Caco-2 (cell line): Measurements from ENCODE around the gene MOB3C. TPM values are rescaled to one million over a fixed set of nuclear protein-coding genes. Genes with fewer than 3 reads are reported as not detected.

Experiments
- BruUV-seq: library from RNA; stranded (reverse); fragments of 400-500 nt; replicated peaks from 2 replicates; lab custom pipeline; 2021; lab: Mats Ljungman, UMichigan
- CTCF ChIA-PET: fragments of 300-600 bp; sonication (Branson Sonifier 250); formaldehyde crosslinking; loops from one replicate; lab custom pipeline; 2022; ENCODE audit warnings: antibody characterized with exemption; lab: Charles Lee
- POLR2A ChIA-PET: fragments of 300-600 bp; sonication (Branson Sonifier 250); formaldehyde crosslinking; loops from one replicate; lab custom pipeline; 2022; ENCODE audit warnings: antibody characterized with exemption; lab: Charles Lee
- DNase-seq, 2 experiments: peaks; one replicate each; pipeline versions ENCODE4 v3.0.0 to v3.0.0-alpha.2; 2020 to 2022
- H3K27me3 ChIP-seq: replicated peaks from 2 replicates; pipeline ENCODE4 v1.6.0; 2011; ENCODE audit warnings: low read length; ENCODE audit not compliant: control insufficient read depth, insufficient read depth
- H3K36me3 ChIP-seq: 2 replicates; pipeline ENCODE4 v1.5.1; 2011; ENCODE audit warnings: low read length; ENCODE audit not compliant: control insufficient read depth, insufficient read depth
- H3K4me1 ChIP-seq: fragments of 250-450 bp; sonication (Bioruptor Pico); 2 replicates; pipeline ENCODE4 v1.5.1; 2020; ENCODE audit warnings: mild to moderate bottlenecking
- H3K4me3 ChIP-seq: 2 replicates; pipeline ENCODE4 v1.5.1; 2011; ENCODE audit warnings: low read depth, mild to moderate bottlenecking, control low read depth, low read length
- H3K9me3 ChIP-seq: fragments of 250-450 bp; sonication (Bioruptor Pico); 2 replicates; pipeline ENCODE4 v1.5.1; 2020; ENCODE audit warnings: mild to moderate bottlenecking, moderate library complexity
- H3K27ac Mint-ChIP-seq: one replicate; pipeline ENCODE4 v1.8.0; 2022; ENCODE audit warnings: mixed read lengths; ENCODE audit not compliant: unreplicated experiment
- H3K27me3 Mint-ChIP-seq: one replicate; pipeline ENCODE4 v1.8.0; 2022; ENCODE audit warnings: mixed read lengths; ENCODE audit not compliant: insufficient read depth, unreplicated experiment
- H3K36me3 Mint-ChIP-seq: one replicate; pipeline ENCODE4 v1.8.0; 2022; ENCODE audit warnings: mild to moderate bottlenecking, mixed read lengths; ENCODE audit not compliant: insufficient read depth, unreplicated experiment
- H3K4me1 Mint-ChIP-seq: one replicate; pipeline ENCODE4 v1.8.0; 2022; ENCODE audit warnings: low read depth, mixed read lengths; ENCODE audit not compliant: unreplicated experiment
- H3K4me3 Mint-ChIP-seq: one replicate; pipeline ENCODE4 v1.8.0; 2022; ENCODE audit warnings: mild to moderate bottlenecking, moderate library complexity, mixed read lengths; ENCODE audit not compliant: unreplicated experiment
- H3K9me3 Mint-ChIP-seq: one replicate; pipeline ENCODE4 v1.8.0; 2022; ENCODE audit warnings: mixed read lengths; ENCODE audit not compliant: unreplicated experiment
- CTCF ChIP-seq, 2 experiments: fragments of 200-600 bp in 1 of 2; IDR thresholded peaks; 1 replicate in 1 of 2; 2 replicates in 1 of 2; pipeline versions ENCODE4 v1.5.1 to v1.8.0; 2011 to 2022; ENCODE audit warnings: antibody characterized with exemption in 1 of 2, control low read depth in 1 of 2, inconsistent platforms in 1 of 2, low read depth in 1 of 2, low read length in 1 of 2, mild to moderate bottlenecking in 1 of 2, moderate library complexity in 1 of 2; ENCODE audit not compliant: insufficient read depth in 1 of 2, severe bottlenecking in 1 of 2, unreplicated experiment in 1 of 2
- intact Hi-C: fragments of 100-400 bp; cut with micrococcal nuclease; formaldehyde crosslinking; loops from one replicate; pipeline ENCODE4 v1.10.0; 2022; ENCODE audit not compliant: unreplicated experiment
- total RNA-seq: library from RNA; stranded (reverse); gene quantifications from 2 replicates; pipeline ENCODE4 v1.2.3, GENCODE V29; 2022

Gene MOB3C
- total RNA-seq, 1 experiment from 2014 or later, result 1.6 TPM

GRCh38 chr1:46612937-46613660, 3.5 kb downstream of the MOB3C start:
- no peaks in the 10 kb centered on the region for H3K36me3 ChIP-seq
- H3K9me3 Mint-ChIP-seq, result no peaks in the 10 kb centered on the region
- H3K4me1 Mint-ChIP-seq, result peaks cover 13% of the 10 kb centered on the region
- H3K27ac Mint-ChIP-seq, result no peak overlapping the region
- H3K36me3 Mint-ChIP-seq, result peaks cover 6% of the 10 kb centered on the region
- H3K9me3 ChIP-seq, result no peaks in the 10 kb centered on the region
- BruUV-seq, result no TSS peak
- intact Hi-C loops, result no loop called here
- no peak overlapping the region for H3K4me3 ChIP-seq
- no peak overlapping the region for H3K4me3 Mint-ChIP-seq
- POLR2A ChIA-PET, result no interaction called here
- H3K4me1 ChIP-seq, result no peaks in the 10 kb centered on the region; the same call in 1 of the 2 replicates
- CTCF ChIA-PET, result no interaction called here
- TF ChIP-seq CTCF (IDR thresholded peaks at IDR 0.05; ENCODE audit: insufficient read depth in 1 of 2, low read depth in 1 of 2, low read length in 1 of 2, severe bottlenecking in 1 of 2, unreplicated experiment in 1 of 2), result no peak
- H3K27me3 Mint-ChIP-seq, result no peaks in the 10 kb centered on the region
- H3K27me3 ChIP-seq, result no peaks in the 10 kb centered on the region
- no peak for DNase-seq

GRCh38 chr1:46611691-46612221, 4.9 kb downstream of the MOB3C start:
- no peaks in the 10 kb centered on the region for H3K9me3 ChIP-seq
- no peak overlapping the region for H3K4me3 ChIP-seq
- H3K27me3 Mint-ChIP-seq, result no peaks in the 10 kb centered on the region
- H3K27me3 ChIP-seq, result no peaks in the 10 kb centered on the region
- DNase-seq, result no peak
- POLR2A ChIA-PET, result no interaction called here
- no peaks in the 10 kb centered on the region; the same call in 1 of the 2 replicates for H3K4me1 ChIP-seq
- intact Hi-C loops, result no loop called here
- H3K4me1 Mint-ChIP-seq, result peaks cover 6% of the 10 kb centered on the region
- TF ChIP-seq CTCF (IDR thresholded peaks at IDR 0.05; ENCODE audit: insufficient read depth in 1 of 2, low read depth in 1 of 2, low read length in 1 of 2, severe bottlenecking in 1 of 2, unreplicated experiment in 1 of 2), result no peak
- no peaks in the 10 kb centered on the region for H3K36me3 Mint-ChIP-seq
- CTCF ChIA-PET, result no interaction called here
- H3K9me3 Mint-ChIP-seq, result no peaks in the 10 kb centered on the region
- no peaks in the 10 kb centered on the region for H3K36me3 ChIP-seq
- no peak overlapping the region for H3K27ac Mint-ChIP-seq
- H3K4me3 Mint-ChIP-seq, result no peak overlapping the region
- BruUV-seq, result no TSS peak

GRCh38 chr1:46607345-46608130, 9.1 kb downstream of the MOB3C start:
- CTCF ChIA-PET, result no interaction called here
- Mint-ChIP-seq H3K4me1 (no peaks in the 10 kb centered on the region), H3K27ac (no peak overlapping the region), H3K27me3 (no peaks in the 10 kb centered on the region), H3K36me3 (no peaks in the 10 kb centered on the region), H3K9me3 (no peaks in the 10 kb centered on the region), H3K4me3 (no peak overlapping the region)
- intact Hi-C loops, result no loop called here
- no peaks in the 10 kb centered on the region for H3K9me3 ChIP-seq
- H3K27me3 ChIP-seq, result no peaks in the 10 kb centered on the region
- DNase-seq, result no peak
- H3K4me1 ChIP-seq, result no peaks in the 10 kb centered on the region
- H3K4me3 ChIP-seq, result no peak overlapping the region
- TF ChIP-seq CTCF (IDR thresholded peaks at IDR 0.05; ENCODE audit: insufficient read depth in 1 of 2, low read depth in 1 of 2, low read length in 1 of 2, severe bottlenecking in 1 of 2, unreplicated experiment in 1 of 2), result no peak
- BruUV-seq, result no TSS peak
- POLR2A ChIA-PET, result interaction anchor here (0.6 kb wide), 1 partner anchor 32 kb away, joined by 3 read pairs; no protein-coding TSS in a partner anchor
- H3K36me3 ChIP-seq, result no peaks in the 10 kb centered on the region
